PC-3 (cell line): ENCODE measurements around the gene NPFF. TPM values are rescaled to one million over a fixed set of nuclear protein-coding genes. Genes with fewer than 3 reads are reported as not detected.

Source experiments
- ATAC-seq: fragments of 200-7000 bp; cut with Tn5 transposase; 2 replicates; pipeline ENCODE4 v1.9.1; 2020; ENCODE audit warnings: mild to moderate bottlenecking, moderate library complexity
- BruUV-seq: library from RNA; stranded (reverse); fragments of 400-500 nt; replicated peaks from 2 replicates; lab custom pipeline; 2021; lab: Mats Ljungman, UMichigan
- CTCF ChIA-PET: fragments of 300-600 bp; sonication (Branson Sonifier 250); formaldehyde crosslinking; loops from one replicate; lab custom pipeline; 2022; ENCODE audit warnings: antibody characterized with exemption; lab: Charles Lee
- POLR2A ChIA-PET: fragments of 300-600 bp; sonication (Branson Sonifier 250); formaldehyde crosslinking; loops from one replicate; lab custom pipeline; 2022; ENCODE audit warnings: antibody characterized with exemption; ENCODE audit not compliant: unreplicated experiment; lab: Charles Lee
- DNase-seq: peaks from one replicate; pipeline ENCODE4 v3.0.0-alpha.2; 2015
- H2AFZ ChIP-seq: fragments of 300-600 bp; sonication (generic); 2 replicates; pipeline ENCODE4 v1.6.0; 2016; ENCODE audit warnings: antibody characterized with exemption, low read length
- H3F3A ChIP-seq: fragments of 300-600 bp; sonication (generic); one replicate; pipeline ENCODE4 v1.6.0; 2017; ENCODE audit warnings: antibody characterized with exemption, low read length, control low read depth, mild to moderate bottlenecking; ENCODE audit not compliant: unreplicated experiment
- H3K27ac ChIP-seq: fragments of 300-600 bp; sonication (generic); 2 replicates; pipeline ENCODE4 v1.5.1; 2016; ENCODE audit warnings: mild to moderate bottlenecking, low read length
- H3K27me3 ChIP-seq: fragments of 300-600 bp; sonication (generic); 2 replicates; pipeline ENCODE4 v1.6.1; 2016; ENCODE audit warnings: low read length, mixed read lengths
- H3K36me3 ChIP-seq: fragments of 300-600 bp; sonication (generic); 2 replicates; pipeline ENCODE4 v1.6.1; 2016; ENCODE audit warnings: low read depth, mixed run types, low read length, mixed read lengths
- H3K4me1 ChIP-seq: fragments of 300-600 bp; sonication (generic); 2 replicates; pipeline ENCODE4 v1.5.1; 2016; ENCODE audit warnings: low read length; ENCODE audit not compliant: insufficient read depth
- H3K4me2 ChIP-seq: fragments of 300-600 bp; sonication (generic); 2 replicates; pipeline ENCODE4 v1.6.0; 2016; ENCODE audit warnings: low read length
- H3K4me3 ChIP-seq: fragments of 300-600 bp; sonication (generic); 2 replicates; pipeline ENCODE4 v1.5.1; 2016; ENCODE audit warnings: mild to moderate bottlenecking, low read length, mixed read lengths
- H3K79me2 ChIP-seq: fragments of 300-600 bp; sonication (generic); 2 replicates; pipeline ENCODE4 v1.6.1; 2017; ENCODE audit warnings: low read length, mixed read lengths
- H3K9ac ChIP-seq: fragments of 300-600 bp; sonication (generic); 2 replicates; pipeline ENCODE4 v1.6.0; 2016; ENCODE audit warnings: mild to moderate bottlenecking, low read length
- H3K9me2 ChIP-seq: fragments of 300-600 bp; sonication (generic); replicated peaks from 2 replicates; pipeline ENCODE4 v1.6.1; 2016; ENCODE audit warnings: mixed run types, low read length, mixed read lengths
- H3K9me3 ChIP-seq: fragments of 300-600 bp; sonication (generic); 2 replicates; pipeline ENCODE4 v1.6.1; 2016; ENCODE audit warnings: low read length, mixed read lengths
- H4K20me1 ChIP-seq: fragments of 300-600 bp; sonication (generic); 2 replicates; pipeline ENCODE4 v1.6.1; 2016; ENCODE audit warnings: low read length, mixed read lengths
- EZH2 ChIP-seq: fragments of 300-600 bp; sonication (generic); IDR thresholded peaks from one replicate; pipeline ENCODE4 v1.6.1; 2017; ENCODE audit warnings: antibody characterized with exemption, mild to moderate bottlenecking, low read length; ENCODE audit not compliant: unreplicated experiment
- EZH2phosphoT487 ChIP-seq: fragments of 300-600 bp; sonication (generic); IDR thresholded peaks from 2 replicates; pipeline ENCODE4 v1.6.1; 2018; ENCODE audit warnings: mild to moderate bottlenecking, antibody characterized with exemption, low read length, borderline replicate concordance
- intact Hi-C: fragments of 100-400 bp; cut with micrococcal nuclease; formaldehyde crosslinking; loops from 2 replicates; pipeline ENCODE4 v1.9.0; 2023
- total RNA-seq: library from RNA; depleted of rRNA; stranded (reverse); fragments of >200 nt; gene quantifications from 2 replicates; pipeline ENCODE4 v1.2.3, GENCODE V29; 2014
- TF ChIP-seq, protein P1 (sequence below): fragments of 300-600 bp; sonication (generic); conservative IDR thresholded peaks from 2 replicates; pipeline ENCODE4 v1.5.1; 2017; ENCODE audit warnings: antibody characterized with exemption, low read depth, mild to moderate bottlenecking, low read length

Gene NPFF
- total RNA-seq, 1 experiment from 2014 or later: not detected

DNA sequence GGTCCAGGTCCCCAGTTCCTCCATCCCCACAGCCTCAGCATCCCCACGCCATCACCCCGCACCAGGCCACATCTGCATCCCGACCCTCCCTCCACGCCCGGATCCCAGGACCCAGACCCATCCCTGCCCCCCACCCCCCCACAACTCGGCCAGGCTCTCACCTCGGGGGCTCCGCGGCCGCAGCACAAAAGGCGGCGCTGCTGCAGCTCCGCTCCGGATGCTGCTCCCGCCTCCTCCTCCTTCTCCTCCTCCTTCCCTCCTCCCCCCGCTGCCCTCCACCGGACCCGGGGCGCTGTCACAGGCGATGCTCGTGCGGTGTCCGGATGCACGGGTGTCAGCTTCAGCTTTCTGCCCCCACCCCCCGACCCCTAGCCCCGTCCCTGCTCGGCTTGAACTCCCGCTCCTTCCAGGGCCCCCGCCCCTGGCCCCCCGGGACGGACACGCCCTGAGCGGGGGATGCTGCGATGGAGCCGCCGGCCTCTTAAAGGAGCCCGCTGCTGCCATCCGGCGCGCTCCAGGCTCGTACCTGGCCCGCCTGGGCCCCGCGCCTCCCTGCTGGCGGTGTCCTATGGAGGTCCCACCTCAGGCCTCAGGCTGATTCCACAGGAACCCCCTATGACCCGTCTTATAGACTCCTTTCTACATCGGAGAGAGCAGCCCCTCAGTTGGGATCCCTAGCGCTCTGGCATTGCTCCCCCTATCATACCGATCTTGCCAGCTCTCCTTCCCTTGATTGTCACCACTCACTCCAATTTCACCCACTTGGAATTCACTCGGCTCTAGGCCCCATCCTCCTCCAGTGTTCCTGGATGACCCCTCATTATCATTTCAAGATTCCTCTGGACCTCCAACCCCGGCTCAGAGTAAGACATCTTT, 7.8 kb downstream of the NPFF start, which contains the start of gene MAP3K12:
TSS of gene MAP3K12 (minus strand) at position 193 of the 876 bp plus-strand sequence. CDS start 12,067 bp downstream, outside the sequence.
- no TSS peak for BruUV-seq
- ATAC-seq: peak; percentile 34

DNA sequence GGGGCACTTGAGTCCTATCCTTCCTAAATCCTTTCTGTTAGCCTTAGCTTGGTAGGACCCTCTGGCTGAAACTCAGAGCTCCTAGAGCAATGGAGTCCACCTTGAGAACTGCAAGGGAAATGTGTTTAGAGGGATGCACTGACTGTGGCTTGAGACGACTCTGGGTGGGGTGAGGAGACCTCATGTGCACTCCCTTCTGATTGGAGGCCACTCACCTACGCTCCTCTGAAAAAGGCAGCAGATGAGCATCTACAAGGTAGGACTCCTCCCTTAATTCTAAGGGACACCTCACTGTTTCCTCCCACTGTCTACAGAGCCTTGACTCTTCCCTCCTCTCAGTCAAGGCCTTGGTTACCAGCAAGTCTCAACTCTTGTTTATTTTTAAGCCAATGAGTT, 9.1 kb downstream of the NPFF start:
- POLR2A ChIA-PET: no interaction called here

More for the DNA sequence above, 7.8 kb downstream of the NPFF start, which contains the start of gene MAP3K12:
- H3K4me1 ChIP-seq: peaks cover 20% of the 10 kb centered on the region
- peaks cover 12% of the 10 kb centered on the region; the same call in 1 of the 2 replicates for H3K36me3 ChIP-seq
- H3K9me2 ChIP-seq: no peaks in the 10 kb centered on the region
- peak within 1 kb of the TSS; percentile 87 for H3K4me2 ChIP-seq
- peak within 1 kb of the TSS; percentile 75 for H3K4me3 ChIP-seq
- POLR2A ChIA-PET: interaction anchor here (0.5 kb wide), 1 partner anchor 10 kb away, joined by 3 read pairs; no protein-coding TSS in a partner anchor
- peaks cover 27% of the 10 kb centered on the region for H3K79me2 ChIP-seq
- TF ChIP-seq EZH2: no peak
- no peak for TF ChIP-seq EZH2phosphoT487
- TF ChIP-seq, protein P1, sequence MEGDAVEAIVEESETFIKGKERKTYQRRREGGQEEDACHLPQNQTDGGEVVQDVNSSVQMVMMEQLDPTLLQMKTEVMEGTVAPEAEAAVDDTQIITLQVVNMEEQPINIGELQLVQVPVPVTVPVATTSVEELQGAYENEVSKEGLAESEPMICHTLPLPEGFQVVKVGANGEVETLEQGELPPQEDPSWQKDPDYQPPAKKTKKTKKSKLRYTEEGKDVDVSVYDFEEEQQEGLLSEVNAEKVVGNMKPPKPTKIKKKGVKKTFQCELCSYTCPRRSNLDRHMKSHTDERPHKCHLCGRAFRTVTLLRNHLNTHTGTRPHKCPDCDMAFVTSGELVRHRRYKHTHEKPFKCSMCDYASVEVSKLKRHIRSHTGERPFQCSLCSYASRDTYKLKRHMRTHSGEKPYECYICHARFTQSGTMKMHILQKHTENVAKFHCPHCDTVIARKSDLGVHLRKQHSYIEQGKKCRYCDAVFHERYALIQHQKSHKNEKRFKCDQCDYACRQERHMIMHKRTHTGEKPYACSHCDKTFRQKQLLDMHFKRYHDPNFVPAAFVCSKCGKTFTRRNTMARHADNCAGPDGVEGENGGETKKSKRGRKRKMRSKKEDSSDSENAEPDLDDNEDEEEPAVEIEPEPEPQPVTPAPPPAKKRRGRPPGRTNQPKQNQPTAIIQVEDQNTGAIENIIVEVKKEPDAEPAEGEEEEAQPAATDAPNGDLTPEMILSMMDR: 0 out of 2 replicates have a peak, but pooled peaks have one; percentile 6
- DNase-seq: peak; percentile 42
- no peaks in the 10 kb centered on the region for H3K27me3 ChIP-seq
- intact Hi-C loops: no loop called here
- H4K20me1 ChIP-seq: no peaks in the 10 kb centered on the region
- peak within 1 kb of the TSS; percentile 35 for H3K9ac ChIP-seq
- H2AFZ ChIP-seq: peak within 1 kb of the TSS; percentile 54
- no peaks in the 10 kb centered on the region for H3F3A ChIP-seq
- CTCF ChIA-PET: interaction anchor here (0.7 kb wide), 1 partner anchor 9 kb away, joined by 3 read pairs; no protein-coding TSS in a partner anchor
- no peaks in the 10 kb centered on the region for H3K9me3 ChIP-seq
- H3K27ac ChIP-seq: peak within 1 kb of the TSS; percentile 21

More for the DNA sequence above, 9.1 kb downstream of the NPFF start:
- H3K36me3 ChIP-seq: peaks cover 2% of the 10 kb centered on the region; the same call in 1 of the 2 replicates
- no peaks in the 10 kb centered on the region for H3K9me3 ChIP-seq
- CTCF ChIA-PET: interaction anchor here (0.7 kb wide), 1 partner anchor 19 kb away, joined by 16 read pairs; no protein-coding TSS in a partner anchor
- intact Hi-C loops: no loop called here
- H3K9me2 ChIP-seq: no peaks in the 10 kb centered on the region
- TF ChIP-seq, protein P1: no peak
- TF ChIP-seq EZH2phosphoT487 (no peak), EZH2 (no peak)
- no peaks in the 10 kb centered on the region for H4K20me1 ChIP-seq
- H2AFZ ChIP-seq: no peak overlapping the region
- no peaks in the 10 kb centered on the region for H3F3A ChIP-seq
- BruUV-seq: no TSS peak
- H3K27me3 ChIP-seq: no peaks in the 10 kb centered on the region
- peak overlapping the region; percentile 75; the same call in 1 of the 2 replicates for H3K4me3 ChIP-seq
- ATAC-seq (no peak), DNase-seq (no peak)
- H3K4me1 ChIP-seq: peaks cover 26% of the 10 kb centered on the region
- peaks cover 19% of the 10 kb centered on the region for H3K79me2 ChIP-seq
- H3K4me2 ChIP-seq: peak overlapping the region; percentile 87
- H3K9ac ChIP-seq: no peak overlapping the region
- no peak overlapping the region for H3K27ac ChIP-seq
